HEK293T (cell line): ENCODE data around the gene PCDH9.

Experiments used
- BHLHE40 ChIP-seq: fragments of 450-650 bp; IDR thresholded peaks from 2 replicates; pipeline ENCODE4 v1.6.1; 2016; ENCODE audit warnings: mild to moderate bottlenecking, moderate library complexity, borderline replicate concordance
- ELF4 ChIP-seq: fragments of 450-650 bp; IDR thresholded peaks from 2 replicates; pipeline ENCODE4 v1.6.1; 2017; ENCODE audit warnings: antibody characterized with exemption
- FOXM1 ChIP-seq: fragments of 450-650 bp; IDR thresholded peaks from 2 replicates; pipeline ENCODE4 v1.6.1; 2017; ENCODE audit warnings: mild to moderate bottlenecking, borderline replicate concordance
- HDGF ChIP-seq: fragments of 450-650 bp; IDR thresholded peaks from 2 replicates; pipeline ENCODE4 v1.6.1; 2017; ENCODE audit warnings: antibody characterized with exemption, borderline replicate concordance
- LEF1 ChIP-seq: fragments of 450-650 bp; IDR thresholded peaks from 2 replicates; pipeline ENCODE4 v1.6.1; 2017; ENCODE audit warnings: mild to moderate bottlenecking, borderline replicate concordance
- SUZ12 ChIP-seq: fragments of 450-650 bp; IDR thresholded peaks from 2 replicates; pipeline ENCODE4 v1.6.1; 2016; ENCODE audit warnings: mild to moderate bottlenecking
- TARDBP ChIP-seq: fragments of 450-650 bp; IDR thresholded peaks from 2 replicates; pipeline ENCODE4 v1.6.1; 2016

DNA sequence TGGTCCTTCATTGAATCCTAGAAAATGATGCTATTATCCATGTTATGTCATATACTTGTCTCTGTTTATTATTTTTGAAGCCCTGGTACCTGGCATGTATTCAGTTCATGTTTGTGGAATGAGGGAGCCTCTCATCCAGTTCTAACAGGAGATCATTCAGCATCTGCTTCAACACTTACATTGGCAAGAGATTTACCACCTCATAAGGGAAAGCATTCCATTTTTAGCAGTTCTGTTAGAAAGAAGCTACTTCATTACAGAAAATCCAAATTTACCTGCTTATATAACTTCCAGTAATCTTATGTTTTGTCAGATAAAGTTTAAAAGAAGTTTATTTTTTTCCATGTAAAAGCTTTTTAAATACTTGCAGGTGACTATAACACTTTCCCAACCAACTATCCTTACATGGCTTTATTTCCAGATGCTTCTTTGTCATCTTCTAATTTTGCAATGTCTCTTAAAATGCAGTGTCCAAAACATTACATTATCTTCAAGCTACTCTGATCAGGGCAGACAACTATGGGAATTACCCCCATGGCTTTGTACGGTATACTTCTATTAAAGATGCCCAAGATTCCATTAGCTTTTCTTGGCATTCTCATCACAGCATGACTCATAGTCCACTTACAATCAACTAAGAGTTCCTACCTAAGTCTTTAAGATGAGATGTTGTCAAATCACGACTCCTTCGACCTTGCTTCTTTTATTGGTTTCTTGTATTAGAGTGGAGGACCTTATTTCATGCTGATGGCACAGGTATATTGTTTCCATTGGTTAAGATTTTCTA is 262.1 kb downstream of the PCDH9 start:
- TF ChIP-seq TARDBP (no peak), BHLHE40 (no peak), SUZ12 (no peak), ELF4 (no peak), HDGF (no peak), LEF1 (no peak), FOXM1 (no peak)
